GM12878 (cell line): ENCODE data around the gene PIGL. TPM values are rescaled to one million over a fixed set of nuclear protein-coding genes. Genes with fewer than 3 reads are reported as not detected.

ENCODE experiments used
- ATF3 ChIP-seq: IDR thresholded peaks from 2 replicates; pipeline ENCODE4 v1.6.1; 2011; ENCODE audit warnings: low read depth, mild to moderate bottlenecking, low read length, moderate library complexity, borderline replicate concordance; ENCODE audit errors: extremely low read depth
- BACH1 ChIP-seq: fragments of 450-650 bp; IDR thresholded peaks from 2 replicates; pipeline ENCODE4 v1.6.1; 2017; ENCODE audit warnings: mild to moderate bottlenecking, borderline replicate concordance
- MAX ChIP-seq: IDR thresholded peaks from 2 replicates; pipeline ENCODE4 v1.6.1; 2012; ENCODE audit warnings: low read depth, low read length, improper control_type of control experiment
- MTA3 ChIP-seq: IDR thresholded peaks from 2 replicates; pipeline ENCODE4 v1.6.1; 2012; ENCODE audit warnings: low read length, inconsistent platforms, borderline replicate concordance
- MYC ChIP-seq: IDR thresholded peaks from 2 replicates; pipeline ENCODE4 v1.6.1; 2011; ENCODE audit warnings: mild to moderate bottlenecking, low read length, moderate library complexity, inconsistent platforms; ENCODE audit not compliant: insufficient read depth, insufficient replicate concordance, insufficient read length, severe bottlenecking
- NFIC ChIP-seq: IDR thresholded peaks from 2 replicates; pipeline ENCODE4 v1.6.1; 2012; ENCODE audit warnings: low read depth, mild to moderate bottlenecking, inconsistent platforms, low read length, moderate library complexity
- POLR2AphosphoS5 ChIP-seq: IDR thresholded peaks from 2 replicates; pipeline ENCODE4 v1.6.1; 2011; ENCODE audit warnings: mild to moderate bottlenecking, low read length, inconsistent platforms
- SIN3A ChIP-seq: IDR thresholded peaks from 2 replicates; pipeline ENCODE4 v1.6.1; 2012; ENCODE audit warnings: low read depth, low read length, improper control_type of control experiment
- polyA plus RNA-seq, 11 experiments: library from polyadenylated mRNA; depleted of rRNA in 4 of 11; unstranded in 6 of 11; stranded (reverse) in 5 of 11; fragments of >200 nt; fragmentation: Nextera tagmentation in 4 of 11; fragmentation: Illumina TruSeq in 1 of 11; extraction: Ambion mirVana in 4 of 11; extraction: Trizol in 1 of 11; gene quantifications; 1 replicate in 1 of 11; 2 replicates in 10 of 11; pipeline versions ENCODE4 v1.2.1 to v1.2.3, GENCODE V29; 2011 to 2016; ENCODE audit warnings: inconsistent platforms in 2 of 11, missing spikeins in 2 of 11, low read depth in 1 of 11
- total RNA-seq, 4 experiments: library from RNA; depleted of rRNA in 3 of 4; stranded (reverse); fragments of >200 nt in 3 of 4; fragmentation: Illumina TruSeq in 1 of 4; extraction: Trizol in 1 of 4; gene quantifications; 2 replicates each; pipeline versions ENCODE4 v1.2.1 to v1.2.3, GENCODE V29; 2013 to 2021
- TF ChIP-seq, protein P1 (sequence below): fragments of 450-650 bp; IDR thresholded peaks from 2 replicates; pipeline ENCODE4 v1.6.1; 2017; ENCODE audit warnings: mild to moderate bottlenecking, low read depth, inconsistent platforms; ENCODE audit not compliant: poor library complexity, severe bottlenecking
- TF ChIP-seq, protein P2 (sequence below): IDR thresholded peaks from 2 replicates; pipeline ENCODE4 v1.6.1; 2011; ENCODE audit warnings: borderline replicate concordance, low read depth, mild to moderate bottlenecking, moderate library complexity, low read length; ENCODE audit not compliant: insufficient read depth, poor library complexity, severe bottlenecking
- TF ChIP-seq, protein P3 (sequence below): fragments of 450-650 bp; IDR thresholded peaks from 2 replicates; pipeline ENCODE4 v1.6.1; 2016; ENCODE audit warnings: mild to moderate bottlenecking
- TF ChIP-seq, protein P4 (sequence below): fragments of 150-350 bp; IDR thresholded peaks from 2 replicates; pipeline ENCODE4 v1.6.1; 2016; ENCODE audit warnings: low read depth, low read length
- TF ChIP-seq, protein P5 (sequence below): fragments of 150-350 bp; IDR thresholded peaks from 2 replicates; pipeline ENCODE4 v1.6.1; 2014; ENCODE audit warnings: mild to moderate bottlenecking, low read depth, low read length

Gene PIGL
- total and polyA plus RNA-seq, 10 of the 15 experiments (the other 5 are each of a cell fraction or from before 2014, with no cell fraction given), result 25.9 to 52.5 (median 30.2) TPM

DNA sequence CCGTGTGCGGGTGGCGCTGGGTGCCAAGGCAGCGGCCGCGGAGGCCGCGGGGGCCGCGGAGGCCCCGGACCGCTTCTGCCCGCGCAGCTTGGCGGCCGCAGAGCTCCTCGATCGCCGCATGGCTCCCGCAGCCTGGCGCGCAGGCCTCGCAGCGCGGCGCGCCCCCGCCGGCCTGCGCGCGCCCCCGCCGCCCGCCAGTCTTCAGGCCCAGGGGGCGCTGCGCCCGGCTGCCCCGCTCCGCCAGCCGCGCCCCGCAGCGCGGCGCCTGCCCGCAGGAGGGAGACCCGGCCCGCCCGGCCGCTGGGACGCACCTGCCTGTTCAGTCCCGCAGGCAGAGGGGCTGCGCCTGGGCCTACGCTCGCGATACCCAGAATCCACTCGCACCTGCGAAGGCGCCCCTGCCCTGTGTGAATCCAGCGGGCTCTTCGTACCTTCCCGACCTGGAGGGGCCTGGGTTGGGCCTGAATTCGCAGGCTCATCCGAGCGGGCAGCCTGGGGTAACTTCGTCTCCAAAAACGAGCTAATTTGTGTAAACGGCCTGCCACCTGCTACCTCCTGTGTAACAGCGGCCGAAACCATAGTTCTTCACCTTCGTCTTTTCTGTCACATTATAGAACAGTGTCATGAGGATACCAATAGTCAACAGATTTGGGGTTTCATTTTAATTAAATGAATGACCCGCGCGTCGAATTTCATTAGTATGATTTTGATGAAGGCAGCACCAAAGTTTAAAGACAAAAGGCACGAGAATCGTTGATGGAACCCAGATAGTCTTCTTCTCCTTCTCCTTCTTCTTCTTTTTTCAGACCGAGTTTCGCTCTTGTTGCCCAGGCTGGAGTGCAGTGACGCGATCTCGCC is 136.5 kb downstream of the PIGL start, which contains the start of gene CENPV (continued):
- TF ChIP-seq, protein P1, sequence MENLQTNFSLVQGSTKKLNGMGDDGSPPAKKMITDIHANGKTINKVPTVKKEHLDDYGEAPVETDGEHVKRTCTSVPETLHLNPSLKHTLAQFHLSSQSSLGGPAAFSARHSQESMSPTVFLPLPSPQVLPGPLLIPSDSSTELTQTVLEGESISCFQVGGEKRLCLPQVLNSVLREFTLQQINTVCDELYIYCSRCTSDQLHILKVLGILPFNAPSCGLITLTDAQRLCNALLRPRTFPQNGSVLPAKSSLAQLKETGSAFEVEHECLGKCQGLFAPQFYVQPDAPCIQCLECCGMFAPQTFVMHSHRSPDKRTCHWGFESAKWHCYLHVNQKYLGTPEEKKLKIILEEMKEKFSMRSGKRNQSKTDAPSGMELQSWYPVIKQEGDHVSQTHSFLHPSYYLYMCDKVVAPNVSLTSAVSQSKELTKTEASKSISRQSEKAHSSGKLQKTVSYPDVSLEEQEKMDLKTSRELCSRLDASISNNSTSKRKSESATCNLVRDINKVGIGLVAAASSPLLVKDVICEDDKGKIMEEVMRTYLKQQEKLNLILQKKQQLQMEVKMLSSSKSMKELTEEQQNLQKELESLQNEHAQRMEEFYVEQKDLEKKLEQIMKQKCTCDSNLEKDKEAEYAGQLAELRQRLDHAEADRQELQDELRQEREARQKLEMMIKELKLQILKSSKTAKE, result no peak
- TF ChIP-seq NFIC (no peak), MYC (no peak), SIN3A (no peak), MTA3 (no peak), POLR2AphosphoS5 (peak; percentile 34; the same call in 1 of the 2 replicates), ATF3 (no peak), BACH1 (no peak), MAX (no peak; the same call in 1 of the 2 replicates)
- TF ChIP-seq, protein P2, sequence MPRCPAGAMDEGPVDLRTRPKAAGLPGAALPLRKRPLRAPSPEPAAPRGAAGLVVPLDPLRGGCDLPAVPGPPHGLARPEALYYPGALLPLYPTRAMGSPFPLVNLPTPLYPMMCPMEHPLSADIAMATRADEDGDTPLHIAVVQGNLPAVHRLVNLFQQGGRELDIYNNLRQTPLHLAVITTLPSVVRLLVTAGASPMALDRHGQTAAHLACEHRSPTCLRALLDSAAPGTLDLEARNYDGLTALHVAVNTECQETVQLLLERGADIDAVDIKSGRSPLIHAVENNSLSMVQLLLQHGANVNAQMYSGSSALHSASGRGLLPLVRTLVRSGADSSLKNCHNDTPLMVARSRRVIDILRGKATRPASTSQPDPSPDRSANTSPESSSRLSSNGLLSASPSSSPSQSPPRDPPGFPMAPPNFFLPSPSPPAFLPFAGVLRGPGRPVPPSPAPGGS, result no peak
- TF ChIP-seq, protein P3, sequence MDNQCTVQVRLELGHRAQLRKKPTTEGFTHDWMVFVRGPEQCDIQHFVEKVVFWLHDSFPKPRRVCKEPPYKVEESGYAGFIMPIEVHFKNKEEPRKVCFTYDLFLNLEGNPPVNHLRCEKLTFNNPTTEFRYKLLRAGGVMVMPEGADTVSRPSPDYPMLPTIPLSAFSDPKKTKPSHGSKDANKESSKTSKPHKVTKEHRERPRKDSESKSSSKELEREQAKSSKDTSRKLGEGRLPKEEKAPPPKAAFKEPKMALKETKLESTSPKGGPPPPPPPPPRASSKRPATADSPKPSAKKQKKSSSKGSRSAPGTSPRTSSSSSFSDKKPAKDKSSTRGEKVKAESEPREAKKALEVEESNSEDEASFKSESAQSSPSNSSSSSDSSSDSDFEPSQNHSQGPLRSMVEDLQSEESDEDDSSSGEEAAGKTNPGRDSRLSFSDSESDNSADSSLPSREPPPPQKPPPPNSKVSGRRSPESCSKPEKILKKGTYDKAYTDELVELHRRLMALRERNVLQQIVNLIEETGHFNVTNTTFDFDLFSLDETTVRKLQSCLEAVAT, result 0 out of 2 replicates have a peak, but pooled peaks have one; percentile 36
- TF ChIP-seq, protein P4, sequence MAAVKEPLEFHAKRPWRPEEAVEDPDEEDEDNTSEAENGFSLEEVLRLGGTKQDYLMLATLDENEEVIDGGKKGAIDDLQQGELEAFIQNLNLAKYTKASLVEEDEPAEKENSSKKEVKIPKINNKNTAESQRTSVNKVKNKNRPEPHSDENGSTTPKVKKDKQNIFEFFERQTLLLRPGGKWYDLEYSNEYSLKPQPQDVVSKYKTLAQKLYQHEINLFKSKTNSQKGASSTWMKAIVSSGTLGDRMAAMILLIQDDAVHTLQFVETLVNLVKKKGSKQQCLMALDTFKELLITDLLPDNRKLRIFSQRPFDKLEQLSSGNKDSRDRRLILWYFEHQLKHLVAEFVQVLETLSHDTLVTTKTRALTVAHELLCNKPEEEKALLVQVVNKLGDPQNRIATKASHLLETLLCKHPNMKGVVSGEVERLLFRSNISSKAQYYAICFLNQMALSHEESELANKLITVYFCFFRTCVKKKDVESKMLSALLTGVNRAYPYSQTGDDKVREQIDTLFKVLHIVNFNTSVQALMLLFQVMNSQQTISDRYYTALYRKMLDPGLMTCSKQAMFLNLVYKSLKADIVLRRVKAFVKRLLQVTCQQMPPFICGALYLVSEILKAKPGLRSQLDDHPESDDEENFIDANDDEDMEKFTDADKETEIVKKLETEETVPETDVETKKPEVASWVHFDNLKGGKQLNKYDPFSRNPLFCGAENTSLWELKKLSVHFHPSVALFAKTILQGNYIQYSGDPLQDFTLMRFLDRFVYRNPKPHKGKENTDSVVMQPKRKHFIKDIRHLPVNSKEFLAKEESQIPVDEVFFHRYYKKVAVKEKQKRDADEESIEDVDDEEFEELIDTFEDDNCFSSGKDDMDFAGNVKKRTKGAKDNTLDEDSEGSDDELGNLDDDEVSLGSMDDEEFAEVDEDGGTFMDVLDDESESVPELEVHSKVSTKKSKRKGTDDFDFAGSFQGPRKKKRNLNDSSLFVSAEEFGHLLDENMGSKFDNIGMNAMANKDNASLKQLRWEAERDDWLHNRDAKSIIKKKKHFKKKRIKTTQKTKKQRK, result no peak
- TF ChIP-seq, protein P5, sequence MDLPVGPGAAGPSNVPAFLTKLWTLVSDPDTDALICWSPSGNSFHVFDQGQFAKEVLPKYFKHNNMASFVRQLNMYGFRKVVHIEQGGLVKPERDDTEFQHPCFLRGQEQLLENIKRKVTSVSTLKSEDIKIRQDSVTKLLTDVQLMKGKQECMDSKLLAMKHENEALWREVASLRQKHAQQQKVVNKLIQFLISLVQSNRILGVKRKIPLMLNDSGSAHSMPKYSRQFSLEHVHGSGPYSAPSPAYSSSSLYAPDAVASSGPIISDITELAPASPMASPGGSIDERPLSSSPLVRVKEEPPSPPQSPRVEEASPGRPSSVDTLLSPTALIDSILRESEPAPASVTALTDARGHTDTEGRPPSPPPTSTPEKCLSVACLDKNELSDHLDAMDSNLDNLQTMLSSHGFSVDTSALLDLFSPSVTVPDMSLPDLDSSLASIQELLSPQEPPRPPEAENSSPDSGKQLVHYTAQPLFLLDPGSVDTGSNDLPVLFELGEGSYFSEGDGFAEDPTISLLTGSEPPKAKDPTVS, result no peak
